Panc1 (cell line): ENCODE results near the gene CLDN9. TPM values are rescaled to one million over a fixed set of nuclear protein-coding genes. Genes with fewer than 3 reads are reported as not detected.
"Not testable (repeated sequence)": the region's sequence is repeated elsewhere in the genome, so short reads cannot be mapped to it uniquely, and the experiment has no call there.

Experiments used
- ATAC-seq: fragments of 200-7000 bp; cut with Tn5 transposase; 2 replicates; pipeline ENCODE4 v1.9.1; 2020; ENCODE audit warnings: mild to moderate bottlenecking, moderate library complexity
- BruUV-seq: library from RNA; stranded (reverse); fragments of 400-500 nt; replicated peaks from 2 replicates; lab custom pipeline; 2021; lab: Mats Ljungman, UMichigan
- CTCF ChIA-PET: fragments of 300-600 bp; sonication (Branson Sonifier 250); formaldehyde crosslinking; loops from one replicate; lab custom pipeline; 2022; ENCODE audit warnings: antibody characterized with exemption; lab: Charles Lee
- POLR2A ChIA-PET: fragments of 300-600 bp; sonication (Branson Sonifier 250); formaldehyde crosslinking; loops from one replicate; lab custom pipeline; 2022; ENCODE audit warnings: antibody characterized with exemption; lab: Charles Lee
- DNase-seq: peaks from one replicate; pipeline ENCODE4 v3.0.0-alpha.2; 2010; ENCODE audit warnings: low read depth, low spot score
- H3K27ac ChIP-seq: 2 replicates; pipeline ENCODE4 v1.5.1; 2011; ENCODE audit warnings: mild to moderate bottlenecking, low read length, inconsistent platforms
- H3K27me3 ChIP-seq: fragments of 200-500 bp; sonication (Bioruptor generic); 2 replicates; pipeline ENCODE4 v1.6.0; 2014; ENCODE audit warnings: low read length, inconsistent platforms; ENCODE audit not compliant: control insufficient read depth, insufficient read depth
- H3K36me3 ChIP-seq: fragments of 200-500 bp; sonication (Bioruptor generic); 2 replicates; pipeline ENCODE4 v1.5.1; 2014; ENCODE audit warnings: inconsistent platforms, mild to moderate bottlenecking, low read length, moderate library complexity; ENCODE audit not compliant: control insufficient read depth, insufficient read depth
- H3K4me1 ChIP-seq: 2 replicates; pipeline ENCODE4 v1.5.1; 2011; ENCODE audit warnings: inconsistent platforms, mild to moderate bottlenecking, low read length, moderate library complexity; ENCODE audit not compliant: control insufficient read depth, insufficient read depth
- H3K4me3 ChIP-seq, 2 experiments: 2 replicates each; pipeline ENCODE4 v1.5.1; 2011 to 2012; ENCODE audit warnings: low read depth in 2 of 2, low read length in 2 of 2, mild to moderate bottlenecking in 2 of 2, inconsistent platforms in 1 of 2, moderate library complexity in 1 of 2
- H3K9me3 ChIP-seq: fragments of 200-500 bp; sonication (Bioruptor generic); 2 replicates; pipeline ENCODE4 v1.5.1; 2014; ENCODE audit warnings: low read depth, mild to moderate bottlenecking, inconsistent platforms, low read length, moderate library complexity; ENCODE audit not compliant: control insufficient read depth, insufficient read depth
- POLR2AphosphoS5 ChIP-seq: IDR thresholded peaks from 2 replicates; pipeline ENCODE4 v1.6.1; 2012; ENCODE audit warnings: mild to moderate bottlenecking, low read depth, low read length, moderate library complexity
- REST ChIP-seq, 2 experiments: IDR thresholded peaks; 2 replicates each; pipeline ENCODE4 v1.6.1; 2011 to 2012; ENCODE audit warnings: low read depth in 2 of 2, control low read depth in 1 of 2, low read length in 1 of 2, mild to moderate bottlenecking in 1 of 2, moderate library complexity in 1 of 2; ENCODE audit not compliant: insufficient read depth in 1 of 2
- SIN3A ChIP-seq: IDR thresholded peaks from 2 replicates; pipeline ENCODE4 v1.6.1; 2012; ENCODE audit warnings: low read depth, mild to moderate bottlenecking, low read length, moderate library complexity, borderline replicate concordance; ENCODE audit not compliant: insufficient read depth
- TCF7L2 ChIP-seq: IDR thresholded peaks from 2 replicates; pipeline ENCODE4 v1.6.1; 2011; ENCODE audit warnings: mild to moderate bottlenecking, low read depth, low read length, inconsistent platforms
- in situ Hi-C: cut with HindIII; loops from 2 replicates; pipeline ENCODE4 v1.10.0; 2016; ENCODE audit warnings: low sequenced_read_pairs, low pct_unique_long_range_greater_than_20kb
- intact Hi-C: fragments of 100-400 bp; cut with micrococcal nuclease; formaldehyde crosslinking; loops from one replicate; pipeline ENCODE4 v1.10.0; 2022; ENCODE audit not compliant: unreplicated experiment
- total RNA-seq: library from RNA; stranded (reverse); gene quantifications from one replicate; pipeline ENCODE4 v1.2.1, GENCODE V29; 2021; ENCODE audit not compliant: unreplicated experiment
- TF ChIP-seq, protein P1 (sequence below): fragments of 450-650 bp; IDR thresholded peaks from 2 replicates; pipeline ENCODE4 v1.5.1; 2017; ENCODE audit warnings: mild to moderate bottlenecking

CLDN9 gene
- total RNA-seq, 1 experiment from 2014 or later = 1.6 TPM

- Histone ChIP-seq H3K4me1 (peaks cover 2% of the 10 kb centered on the region; the same call in 1 of the 2 replicates), H3K4me3 (no peak overlapping the region), H3K36me3 (no peaks in the 10 kb centered on the region), H3K27ac (no peak overlapping the region), H3K27me3 (no peaks in the 10 kb centered on the region), H3K9me3 (no peaks in the 10 kb centered on the region)
- no TSS peak for BruUV-seq
- intact Hi-C loops (loop anchor here (10.0 kb wide), 1 partner anchor 70 kb away; no protein-coding TSS in a partner anchor), in situ Hi-C loops (no loop called here)
- DNase-seq (no peak), ATAC-seq (no peak)
- POLR2A ChIA-PET = no interaction called here
- CTCF ChIA-PET = interaction anchor here (1.1 kb wide), 1 partner anchor 23 kb away, joined by 3 read pairs; no protein-coding TSS in a partner anchor
- TF ChIP-seq, protein P1, sequence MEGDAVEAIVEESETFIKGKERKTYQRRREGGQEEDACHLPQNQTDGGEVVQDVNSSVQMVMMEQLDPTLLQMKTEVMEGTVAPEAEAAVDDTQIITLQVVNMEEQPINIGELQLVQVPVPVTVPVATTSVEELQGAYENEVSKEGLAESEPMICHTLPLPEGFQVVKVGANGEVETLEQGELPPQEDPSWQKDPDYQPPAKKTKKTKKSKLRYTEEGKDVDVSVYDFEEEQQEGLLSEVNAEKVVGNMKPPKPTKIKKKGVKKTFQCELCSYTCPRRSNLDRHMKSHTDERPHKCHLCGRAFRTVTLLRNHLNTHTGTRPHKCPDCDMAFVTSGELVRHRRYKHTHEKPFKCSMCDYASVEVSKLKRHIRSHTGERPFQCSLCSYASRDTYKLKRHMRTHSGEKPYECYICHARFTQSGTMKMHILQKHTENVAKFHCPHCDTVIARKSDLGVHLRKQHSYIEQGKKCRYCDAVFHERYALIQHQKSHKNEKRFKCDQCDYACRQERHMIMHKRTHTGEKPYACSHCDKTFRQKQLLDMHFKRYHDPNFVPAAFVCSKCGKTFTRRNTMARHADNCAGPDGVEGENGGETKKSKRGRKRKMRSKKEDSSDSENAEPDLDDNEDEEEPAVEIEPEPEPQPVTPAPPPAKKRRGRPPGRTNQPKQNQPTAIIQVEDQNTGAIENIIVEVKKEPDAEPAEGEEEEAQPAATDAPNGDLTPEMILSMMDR = no peak
- TF ChIP-seq TCF7L2 (no peak), POLR2AphosphoS5 (no peak), REST (IDR thresholded peaks at IDR 0.05; ENCODE audit: insufficient read depth in 1 of 2, low read depth in 2 of 2, low read length in 1 of 2) (no peak), SIN3A (no peak)
Measured at GRCh38 chr16:3054965-3055733, 42.4 kb downstream of the CLDN9 start.

GRCh38 chr16:3055734-3056115 lies 43.0 kb downstream of the CLDN9 start:
- H3K4me3 ChIP-seq, ATAC-seq, H3K36me3 ChIP-seq, in situ Hi-C loops, BruUV-seq, H3K9me3 ChIP-seq, H3K4me1 ChIP-seq, DNase-seq, POLR2A ChIA-PET, H3K27me3 ChIP-seq, H3K27ac ChIP-seq: not testable (repeated sequence)
- intact Hi-C loops = loop anchor here (10.0 kb wide), 1 partner anchor 69 kb away; no protein-coding TSS in a partner anchor
- CTCF ChIA-PET = interaction anchor here (1.1 kb wide), 1 partner anchor 24 kb away, joined by 3 read pairs; no protein-coding TSS in a partner anchor
